HepG2 (cell line): ENCODE results near the gene SMYD1. TPM values are rescaled to one million over a fixed set of nuclear protein-coding genes. Genes with fewer than 3 reads are reported as not detected.

Source experiments
- ATAD3A ChIP-seq: sonication (generic); formaldehyde crosslinking; IDR thresholded peaks from 2 replicates; pipeline ENCODE4 v1.4.0; 2020; ENCODE audit warnings: missing genetic modification reagents
- ATF2 ChIP-seq: sonication (generic); formaldehyde crosslinking; IDR thresholded peaks from 2 replicates; pipeline ENCODE4 v1.4.0; 2020; ENCODE audit warnings: missing genetic modification reagents
- ATF7-NPFF ChIP-seq: sonication (generic); formaldehyde crosslinking; IDR thresholded peaks from 2 replicates; pipeline ENCODE4 v1.8.1; 2023; ENCODE audit warnings: mild to moderate bottlenecking, low read depth, missing genetic modification reagents, moderate library complexity
- BRF2 ChIP-seq: sonication (generic); formaldehyde crosslinking; IDR thresholded peaks from 2 replicates; pipeline ENCODE4 v1.8.1; 2022; ENCODE audit warnings: mild to moderate bottlenecking, missing genetic modification reagents
- CC2D1A ChIP-seq: sonication (generic); formaldehyde crosslinking; IDR thresholded peaks from 2 replicates; pipeline ENCODE4 v1.8.1; 2023; ENCODE audit warnings: mild to moderate bottlenecking, missing genetic modification reagents
- DBP ChIP-seq: sonication (generic); formaldehyde crosslinking; IDR thresholded peaks from 2 replicates; pipeline ENCODE4 v1.4.0; 2020; ENCODE audit warnings: missing genetic modification reagents; ENCODE audit errors: not compliant biosample characterization
- DMAP1 ChIP-seq: IDR thresholded peaks from 2 replicates; pipeline ENCODE4 v1.6.1; 2016
- HNF4G ChIP-seq, 2 experiments: sonication (generic) in 1 of 2; formaldehyde crosslinking in 1 of 2; IDR thresholded peaks; 2 replicates each; pipeline versions ENCODE4 v1.4.0 to v1.6.1; 2011 to 2020; ENCODE audit warnings: borderline replicate concordance in 2 of 2, low read depth in 2 of 2, mild to moderate bottlenecking in 2 of 2, low read length in 1 of 2, missing genetic modification reagents in 1 of 2, moderate library complexity in 1 of 2
- KMT2B ChIP-seq: IDR thresholded peaks from 2 replicates; pipeline ENCODE4 v1.6.1; 2016; ENCODE audit warnings: missing genetic modification reagents, missing compliant biosample characterization
- LRRFIP1 ChIP-seq: sonication (generic); formaldehyde crosslinking; conservative IDR thresholded peaks from 2 replicates; pipeline ENCODE4 v1.4.0; 2020; ENCODE audit warnings: missing genetic modification reagents
- NFE2L2 ChIP-seq: fragments of 150-350 bp; IDR thresholded peaks from 2 replicates; pipeline ENCODE4 v1.6.1; 2014; ENCODE audit warnings: low read length
- NFIB ChIP-seq: sonication (generic); formaldehyde crosslinking; IDR thresholded peaks from 2 replicates; pipeline ENCODE4 v1.9.0; 2021; ENCODE audit warnings: missing genetic modification reagents, mild to moderate bottlenecking, borderline replicate concordance
- NFKBIZ ChIP-seq: IDR thresholded peaks from 2 replicates; pipeline ENCODE4 v1.6.1; 2018; ENCODE audit warnings: missing genetic modification reagents, missing compliant biosample characterization
- REXO4 ChIP-seq: sonication (generic); formaldehyde crosslinking; IDR thresholded peaks from 2 replicates; pipeline ENCODE4 v1.8.0; 2022; ENCODE audit warnings: missing genetic modification reagents, mild to moderate bottlenecking, borderline replicate concordance
- RFX1 ChIP-seq: fragments of 450-650 bp; IDR thresholded peaks from 2 replicates; pipeline ENCODE4 v1.6.1; 2017
- SAFB2 ChIP-seq: sonication (generic); formaldehyde crosslinking; IDR thresholded peaks from 2 replicates; pipeline ENCODE4 v1.5.1; 2020; ENCODE audit warnings: missing genetic modification reagents, low read depth, mild to moderate bottlenecking, borderline replicate concordance
- SMAD3 ChIP-seq: sonication (generic); formaldehyde crosslinking; IDR thresholded peaks from 2 replicates; pipeline ENCODE4 v1.4.0; 2020; ENCODE audit warnings: missing genetic modification reagents
- ZEB1 ChIP-seq: IDR thresholded peaks from 2 replicates; pipeline ENCODE4 v1.6.1; 2012; ENCODE audit warnings: mild to moderate bottlenecking, low read depth, inconsistent platforms; ENCODE audit not compliant: insufficient replicate concordance
- ZNF225 ChIP-seq: sonication (generic); formaldehyde crosslinking; IDR thresholded peaks from 2 replicates; pipeline ENCODE4 v1.4.0; 2020; ENCODE audit warnings: mild to moderate bottlenecking, missing genetic modification reagents
- ZNF232 ChIP-seq: sonication (generic); formaldehyde crosslinking; IDR thresholded peaks from 2 replicates; pipeline ENCODE4 v1.4.0; 2020; ENCODE audit warnings: missing genetic modification reagents, borderline replicate concordance
- ZNF253 ChIP-seq: sonication (generic); formaldehyde crosslinking; IDR thresholded peaks from 2 replicates; pipeline ENCODE4 v1.8.0; 2022; ENCODE audit warnings: mild to moderate bottlenecking, missing genetic modification reagents, borderline replicate concordance
- ZNF441 ChIP-seq: sonication (generic); formaldehyde crosslinking; IDR thresholded peaks from 2 replicates; pipeline ENCODE4 v1.7.0; 2021; ENCODE audit warnings: missing genetic modification reagents, borderline replicate concordance
- ZNF775 ChIP-seq: sonication (generic); formaldehyde crosslinking; IDR thresholded peaks from 2 replicates; pipeline ENCODE4 v1.4.0; 2020; ENCODE audit warnings: missing genetic modification reagents, mild to moderate bottlenecking, moderate library complexity, borderline replicate concordance
- ZNF780A ChIP-seq: sonication (generic); formaldehyde crosslinking; IDR thresholded peaks from 2 replicates; pipeline ENCODE4 v1.8.0; 2022; ENCODE audit warnings: mild to moderate bottlenecking, missing genetic modification reagents, moderate library complexity
- polyA plus RNA-seq, 8 experiments: library from polyadenylated mRNA; depleted of rRNA in 3 of 8; stranded (reverse) in 7 of 8; unstranded in 1 of 8; fragments of >200 nt; fragmentation: Illumina TruSeq in 4 of 8; extraction: Trizol in 4 of 8; gene quantifications; 2 replicates each; pipeline versions ENCODE4 v1.2.1 to v1.2.3, GENCODE V29; 2011 to 2016; ENCODE audit warnings: low read depth in 4 of 8, missing spikeins in 1 of 8, mixed read lengths in 1 of 8; ENCODE audit not compliant: insufficient read depth in 1 of 8
- total RNA-seq, 5 experiments: library from RNA; depleted of rRNA; stranded (reverse); fragments of >200 nt; fragmentation: Illumina TruSeq; extraction: Trizol; gene quantifications; 2 replicates each; pipeline ENCODE4 v1.2.3, GENCODE V29; 2016; ENCODE audit warnings: low read depth in 1 of 5

Gene SMYD1
- total and polyA plus RNA-seq, 2 of the 13 experiments (the other 11 are each of a cell fraction or from before 2014, with no cell fraction given) = not detected

- no peak for TF ChIP-seq ATAD3A (CRISPR knock-in tag)
- no peak for TF ChIP-seq ZNF780A
- no peak for TF ChIP-seq NFIB
- no peak for TF ChIP-seq REXO4 (CRISPR knock-in tag)
- peak; percentile 84; the same call in 1 of the 2 replicates for TF ChIP-seq ZNF232 (CRISPR knock-in tag)
- TF ChIP-seq ZNF441 (CRISPR knock-in tag) = no peak
- no peak for TF ChIP-seq ZNF225
- TF ChIP-seq CC2D1A (CRISPR knock-in tag) = no peak
- TF ChIP-seq BRF2 (CRISPR knock-in tag) = no peak
- peak; percentile 99 for TF ChIP-seq NFKBIZ (CRISPR knock-in tag)
- no peak for TF ChIP-seq NFE2L2
- no peak; the same call in 1 of the 2 replicates for TF ChIP-seq SAFB2 (CRISPR knock-in tag)
- TF ChIP-seq KMT2B (CRISPR knock-in tag) = peak; percentile 62; the same call in 1 of the 2 replicates
- no peak for TF ChIP-seq SMAD3 (CRISPR knock-in tag)
- no peak for TF ChIP-seq RFX1
- no peak for TF ChIP-seq DBP (CRISPR knock-in tag)
- TF ChIP-seq ATF2 (CRISPR knock-in tag) = peak; percentile 94
- TF ChIP-seq ATF7-NPFF (CRISPR knock-in tag) = no peak
- TF ChIP-seq DMAP1 (CRISPR knock-in tag) = peak; percentile 55; the same call in 1 of the 2 replicates
- TF ChIP-seq LRRFIP1 = no peak
- peak; percentile 68; the same call in 1 of the 2 replicates for TF ChIP-seq HNF4G (IDR thresholded peaks at IDR 0.05; ENCODE audit: borderline replicate concordance, low read depth, low read length)
- TF ChIP-seq HNF4G (CRISPR knock-in tag; IDR thresholded peaks at IDR 0.05; ENCODE audit: borderline replicate concordance, low read depth) = peak; percentile 74; the same call in 1 of the 2 replicates
- no peak for TF ChIP-seq ZNF253 (CRISPR knock-in tag)
- TF ChIP-seq ZEB1 = peak; percentile 60
- no peak for TF ChIP-seq ZNF775 (CRISPR knock-in tag)
Observed at GRCh38 chr2:88139203-88139702, 71.6 kb downstream of the SMYD1 start (continued).
